Nephron progenitor cell (in vitro differentiated cells): Measurements from ENCODE around the gene CYP26B1.

ENCODE experiments used
- DNase-seq: peaks from one replicate; pipeline ENCODE4 v3.0.0; 2021
- H3K27ac Mint-ChIP-seq: 2 replicates; pipeline ENCODE4 v1.8.0; 2021; ENCODE audit warnings: mild to moderate bottlenecking, moderate library complexity, mixed read lengths
- H3K27me3 Mint-ChIP-seq: 2 replicates; pipeline ENCODE4 v1.8.0; 2021; ENCODE audit warnings: mild to moderate bottlenecking, low read depth, mixed read lengths; ENCODE audit not compliant: poor library complexity
- H3K36me3 Mint-ChIP-seq: 2 replicates; pipeline ENCODE4 v1.8.0; 2021; ENCODE audit warnings: low read depth, mixed read lengths
- H3K4me1 Mint-ChIP-seq: 2 replicates; pipeline ENCODE4 v1.8.0; 2021; ENCODE audit warnings: mixed read lengths
- H3K4me3 Mint-ChIP-seq: 2 replicates; pipeline ENCODE4 v1.8.0; 2021; ENCODE audit warnings: mild to moderate bottlenecking, moderate library complexity, mixed read lengths
- H3K9me3 Mint-ChIP-seq: 2 replicates; pipeline ENCODE4 v1.8.0; 2021; ENCODE audit warnings: mild to moderate bottlenecking, moderate library complexity, mixed read lengths
- CTCF ChIP-seq: fragments of 200-600 bp; sonication (generic); IDR thresholded peaks from 2 replicates; pipeline ENCODE4 v1.5.0; 2021; ENCODE audit warnings: antibody characterized with exemption

The CYP26B1 gene

GRCh38 chr2:72145658-72146329, 1.9 kb downstream of the CYP26B1 start:
- no peak for DNase-seq
- peaks cover 60% of the 10 kb centered on the region for H3K4me1 Mint-ChIP-seq
- peaks cover 99% of the 10 kb centered on the region for H3K27me3 Mint-ChIP-seq
- no peaks in the 10 kb centered on the region for H3K36me3 Mint-ChIP-seq
- H3K9me3 Mint-ChIP-seq: peaks cover 6% of the 10 kb centered on the region
- no peak overlapping the region for H3K27ac Mint-ChIP-seq
- H3K4me3 Mint-ChIP-seq: peak overlapping the region; percentile 79
- TF ChIP-seq CTCF: no peak

GRCh38 chr2:72145289-72145657, 2.4 kb downstream of the CYP26B1 start:
- H3K36me3 Mint-ChIP-seq: no peaks in the 10 kb centered on the region
- H3K9me3 Mint-ChIP-seq: peaks cover 6% of the 10 kb centered on the region
- H3K27ac Mint-ChIP-seq: no peak overlapping the region
- DNase-seq: peak; percentile 43
- peaks cover 99% of the 10 kb centered on the region for H3K27me3 Mint-ChIP-seq
- peak overlapping the region; percentile 79 for H3K4me3 Mint-ChIP-seq
- H3K4me1 Mint-ChIP-seq: peaks cover 59% of the 10 kb centered on the region
- no peak for TF ChIP-seq CTCF

- DNase-seq: peak; percentile 71
- peaks cover 6% of the 10 kb centered on the region for H3K9me3 Mint-ChIP-seq
Measured at GRCh38 chr2:72144632-72145288, 2.9 kb downstream of the CYP26B1 start.

GRCh38 chr2:72144274-72144631, 3.4 kb downstream of the CYP26B1 start:
- peak overlapping the region; percentile 71 for H3K4me3 Mint-ChIP-seq
- no peak for TF ChIP-seq CTCF
- H3K9me3 Mint-ChIP-seq: peaks cover 6% of the 10 kb centered on the region
- no peaks in the 10 kb centered on the region for H3K36me3 Mint-ChIP-seq
- H3K27me3 Mint-ChIP-seq: peaks cover 98% of the 10 kb centered on the region
- H3K27ac Mint-ChIP-seq: no peak overlapping the region
- no peak for DNase-seq
- H3K4me1 Mint-ChIP-seq: peaks cover 48% of the 10 kb centered on the region

More at GRCh38 chr2:72144632-72145288, 2.9 kb downstream of the CYP26B1 start:
- Mint-ChIP-seq H3K36me3 (no peaks in the 10 kb centered on the region), H3K27ac (no peak overlapping the region), H3K4me1 (peaks cover 53% of the 10 kb centered on the region), H3K27me3 (peaks cover 98% of the 10 kb centered on the region), H3K4me3 (peak overlapping the region; percentile 79)
- TF ChIP-seq CTCF: no peak

GRCh38 chr2:72143441-72144273, 4.0 kb downstream of the CYP26B1 start:
- peaks cover 6% of the 10 kb centered on the region for H3K9me3 Mint-ChIP-seq
- peak; percentile 52 for DNase-seq
- no peak overlapping the region for H3K27ac Mint-ChIP-seq
- TF ChIP-seq CTCF: no peak
- no peaks in the 10 kb centered on the region for H3K36me3 Mint-ChIP-seq
- peak overlapping the region; percentile 71 for H3K4me3 Mint-ChIP-seq
- H3K27me3 Mint-ChIP-seq: peaks cover 95% of the 10 kb centered on the region
- H3K4me1 Mint-ChIP-seq: peaks cover 42% of the 10 kb centered on the region
